Raji (cell line): ENCODE results near the gene LRMDA.

Experiments used
- POLR2A ChIP-seq: IDR thresholded peaks from 2 replicates; pipeline ENCODE4 v1.6.1; 2011; ENCODE audit warnings: low read depth, low read length, control low read depth; ENCODE audit not compliant: insufficient read depth

LRMDA gene

DNA sequence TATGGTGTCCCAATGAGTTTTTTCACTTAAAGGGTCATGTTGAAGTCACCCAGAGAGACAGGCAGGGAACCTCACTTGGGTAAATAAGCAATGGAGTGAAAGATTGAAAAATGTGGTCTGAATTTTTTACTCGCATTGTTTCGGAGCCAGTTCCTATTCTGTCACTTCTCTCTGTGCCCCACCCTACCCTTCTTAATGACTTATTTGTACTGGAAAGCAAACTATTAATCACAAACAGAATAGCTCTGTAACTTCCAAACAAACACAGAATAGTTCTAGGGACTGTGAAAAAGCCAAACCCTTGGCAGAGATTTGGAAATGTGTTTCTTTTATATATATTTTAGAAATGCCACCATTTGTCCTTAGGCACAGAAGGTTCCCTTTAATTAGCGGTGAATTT is 76.0 kb downstream of the LRMDA start:
- no peak for TF ChIP-seq POLR2A

DNA sequence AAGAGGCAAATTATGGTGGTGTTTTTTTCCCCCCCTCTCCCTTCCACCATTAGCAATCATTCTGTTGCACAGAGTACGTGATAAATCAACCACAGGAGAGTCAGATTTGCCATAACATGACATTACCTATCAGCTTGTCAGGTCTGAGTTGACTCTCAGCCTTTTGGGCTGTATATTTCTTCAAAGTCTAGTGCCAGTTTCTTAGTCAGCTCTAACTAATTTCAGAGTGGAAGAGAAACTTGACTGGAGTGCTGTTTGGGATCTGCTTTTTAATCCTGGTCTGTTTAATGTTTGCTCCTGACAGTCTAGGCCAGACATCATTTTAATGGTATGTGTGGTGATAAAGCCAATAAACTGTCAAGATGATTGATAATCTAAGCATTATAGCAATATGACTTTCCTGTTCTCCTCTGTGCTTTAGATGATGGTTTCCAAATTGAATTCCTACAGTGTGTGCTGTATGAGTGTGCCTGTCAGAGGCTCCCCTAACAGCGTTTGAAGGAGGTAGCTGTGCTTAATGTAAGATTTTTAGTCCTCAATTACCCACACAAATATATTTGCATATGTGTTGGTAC is 76.9 kb downstream of the LRMDA start:
- TF ChIP-seq POLR2A, result no peak

DNA sequence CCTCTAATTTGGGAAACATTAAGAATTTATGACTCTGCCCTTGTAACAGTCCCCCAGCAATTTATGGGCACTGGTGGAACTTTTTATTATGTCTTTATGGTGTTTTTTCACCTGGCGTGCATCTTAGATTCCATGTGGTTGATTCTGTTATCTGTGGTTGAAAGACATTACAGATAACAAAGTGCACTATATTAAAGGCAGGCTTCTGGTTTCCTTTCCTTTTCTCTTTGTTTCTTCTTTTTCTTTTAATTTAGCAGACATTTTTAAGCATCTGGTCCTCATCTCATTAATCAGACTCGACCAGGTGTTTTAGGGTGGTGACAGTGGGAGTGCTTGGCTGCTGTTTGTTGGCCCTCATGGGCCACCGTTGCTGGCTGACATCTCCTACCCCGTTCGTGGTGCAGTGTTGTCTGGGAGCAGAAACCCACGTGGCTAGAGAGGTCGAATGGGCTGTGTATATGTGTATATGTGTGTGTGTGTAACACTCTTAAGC is 77.4 kb downstream of the LRMDA start:
- TF ChIP-seq POLR2A, result no peak

- no peak for TF ChIP-seq POLR2A
These were observed 78.3 kb downstream of the LRMDA start for GRCh38 chr10:75509706-75510105.

GRCh38 chr10:75511011-75511410 is 79.6 kb downstream of the LRMDA start:
- TF ChIP-seq POLR2A, result no peak

GRCh38 chr10:75512203-75512933 is 80.9 kb downstream of the LRMDA start:
- no peak for TF ChIP-seq POLR2A

GRCh38 chr10:75513292-75513885 is 82.0 kb downstream of the LRMDA start:
- no peak for TF ChIP-seq POLR2A

DNA sequence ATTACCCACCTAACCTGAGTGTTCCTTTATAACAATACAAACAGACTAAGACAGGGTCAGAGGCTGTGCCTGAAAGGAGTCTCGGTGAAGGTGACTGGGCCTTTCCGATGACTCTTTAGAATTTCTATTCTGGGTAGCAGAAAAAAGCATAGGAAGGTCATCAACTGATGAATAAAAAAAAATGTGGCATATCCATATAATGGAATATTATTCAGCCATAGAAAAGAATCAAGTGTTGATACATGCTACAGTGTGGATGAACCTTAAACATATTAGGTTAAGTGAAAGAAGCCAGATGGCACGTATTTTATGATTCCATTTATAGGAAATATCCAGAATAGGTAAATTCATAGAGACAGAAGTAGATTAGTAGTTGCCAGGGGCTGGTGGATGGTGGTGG is 83.4 kb downstream of the LRMDA start:
- no peak for TF ChIP-seq POLR2A

GRCh38 chr10:75525067-75525466 is 93.6 kb downstream of the LRMDA start:
- TF ChIP-seq POLR2A, result no peak

GRCh38 chr10:75525646-75526045 is 94.2 kb downstream of the LRMDA start:
- no peak for TF ChIP-seq POLR2A

GRCh38 chr10:75527542-75527941 is 96.1 kb downstream of the LRMDA start:
- no peak for TF ChIP-seq POLR2A

DNA sequence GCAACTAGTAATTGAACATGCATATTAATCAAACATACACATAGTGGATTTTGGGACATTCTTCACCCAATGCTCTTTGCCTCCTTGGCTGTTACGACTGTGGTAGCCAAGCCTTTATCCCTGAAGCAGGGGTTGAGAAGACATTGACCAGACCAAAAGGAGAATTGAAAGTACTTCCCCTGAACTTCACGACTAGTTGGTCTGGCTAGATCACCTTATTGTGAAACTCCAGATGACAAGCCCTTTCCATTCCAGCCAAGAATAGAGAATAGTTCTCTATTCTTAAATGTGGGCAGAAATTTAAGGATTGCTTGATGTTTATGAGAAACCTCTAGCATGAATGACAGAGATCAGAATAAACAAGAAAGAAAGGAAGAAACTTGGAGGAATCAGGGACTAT is 97.0 kb downstream of the LRMDA start:
- TF ChIP-seq POLR2A, result no peak

DNA sequence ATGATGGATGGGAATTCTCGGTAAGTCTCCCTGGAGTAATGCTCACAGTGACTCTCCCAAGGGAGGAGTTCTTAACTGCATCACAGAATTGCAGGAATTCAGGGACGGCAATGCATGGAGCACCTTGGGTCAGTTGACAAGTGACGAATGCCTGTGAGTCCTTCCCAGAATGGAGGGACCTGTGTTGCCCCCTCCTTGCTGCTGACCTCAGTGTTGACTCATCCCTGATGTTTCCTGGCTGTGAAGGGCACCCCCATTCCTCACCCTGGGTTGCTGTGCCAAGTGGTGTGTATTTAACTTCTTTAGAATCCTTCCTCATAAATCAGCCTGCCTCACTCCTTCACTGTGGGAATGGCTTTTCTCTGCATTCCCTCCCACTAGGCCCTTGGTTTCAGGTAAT is 98.9 kb downstream of the LRMDA start:
- no peak for TF ChIP-seq POLR2A

DNA sequence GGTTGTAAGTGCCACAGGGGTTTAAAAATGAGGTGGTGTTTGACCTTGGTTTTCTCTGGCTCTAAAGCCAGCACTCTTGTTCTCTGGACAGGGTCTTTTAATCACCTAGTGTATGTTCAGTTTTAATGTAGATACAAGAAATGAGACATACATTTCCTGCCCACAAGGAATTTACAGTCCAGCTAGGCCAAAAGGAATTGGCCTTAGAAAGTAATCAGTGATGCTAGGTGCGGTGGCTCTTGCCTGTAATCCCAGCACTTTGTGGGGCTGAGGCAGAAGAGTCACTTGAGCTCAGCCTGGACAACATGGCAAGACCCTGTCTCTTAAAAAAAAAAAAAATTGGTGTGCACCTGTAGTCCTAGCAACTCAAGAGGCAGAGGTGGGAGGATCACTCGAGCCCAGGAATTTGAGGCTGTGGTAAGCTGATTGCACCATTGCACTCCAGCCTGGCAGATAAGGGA is 100.2 kb downstream of the LRMDA start:
- TF ChIP-seq POLR2A, result no peak

DNA sequence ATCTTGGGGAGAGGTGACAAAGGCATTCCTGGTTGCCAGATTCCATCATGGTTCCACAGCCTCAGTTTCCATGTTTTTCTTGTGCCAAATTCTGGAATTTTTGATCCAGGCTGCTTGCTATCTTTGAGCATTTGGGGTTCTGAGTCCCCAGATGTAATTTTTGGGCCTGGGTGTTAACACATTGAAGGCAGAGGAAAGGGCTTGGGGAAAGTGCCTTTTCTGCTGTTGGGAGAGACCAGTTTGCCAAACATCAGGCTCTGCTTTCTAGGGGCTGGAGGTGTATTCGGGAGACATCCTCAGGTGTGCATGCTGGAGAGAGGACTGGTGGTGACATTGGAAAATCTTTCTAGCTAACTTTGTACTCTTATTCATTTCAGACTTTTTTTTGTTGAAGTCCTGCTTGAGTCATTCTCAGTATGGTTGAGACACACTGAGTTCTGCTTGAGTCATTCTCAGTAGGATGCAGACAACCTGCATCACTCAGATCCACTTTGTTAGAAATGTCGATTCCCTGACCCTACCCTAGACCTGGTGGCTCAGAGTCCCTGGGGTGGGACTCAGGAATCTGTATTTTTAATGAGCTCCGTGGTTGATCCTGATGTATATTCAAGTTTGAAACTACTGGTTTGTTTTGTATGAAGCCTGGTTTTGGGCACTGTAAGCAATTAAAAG is 101.0 kb downstream of the LRMDA start:
- TF ChIP-seq POLR2A, result no peak

DNA sequence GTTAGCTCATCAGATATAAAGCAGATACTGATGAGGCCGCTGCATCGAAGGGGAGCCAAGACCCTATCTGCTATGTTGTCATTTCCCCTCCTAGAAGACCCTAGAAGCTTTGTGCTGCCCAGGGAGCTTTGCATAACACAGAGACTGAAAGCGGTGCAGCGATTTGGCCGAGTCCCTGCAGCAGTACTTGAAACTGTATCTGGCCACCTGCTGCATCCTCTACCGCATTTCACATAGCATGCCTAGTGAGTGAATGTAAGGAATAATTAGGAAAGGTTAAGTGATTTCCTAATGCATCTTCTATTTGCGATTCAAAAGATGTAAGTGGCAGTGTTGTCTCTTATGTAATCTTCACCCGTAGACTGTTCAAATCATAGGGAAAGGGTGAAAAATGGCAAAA is 106.7 kb downstream of the LRMDA start:
- no peak for TF ChIP-seq POLR2A
